Stimulated activated CD4-positive, alpha-beta T cell treated with anti-CD3 and anti-CD28 coated beads, Interleukin-1b, Interleukin-23, amount 100 ng/mL, for 48 hours (primary cell): ENCODE measurements around the gene CBARP.
"Not testable (repeated sequence)": the region's sequence is repeated elsewhere in the genome, so short reads cannot be mapped to it uniquely, and the experiment has no call there.

ENCODE experiments used
- DNase-seq: peaks from one replicate; pipeline ENCODE4 v3.0.0-alpha.2; 2020

The CBARP gene

DNA sequence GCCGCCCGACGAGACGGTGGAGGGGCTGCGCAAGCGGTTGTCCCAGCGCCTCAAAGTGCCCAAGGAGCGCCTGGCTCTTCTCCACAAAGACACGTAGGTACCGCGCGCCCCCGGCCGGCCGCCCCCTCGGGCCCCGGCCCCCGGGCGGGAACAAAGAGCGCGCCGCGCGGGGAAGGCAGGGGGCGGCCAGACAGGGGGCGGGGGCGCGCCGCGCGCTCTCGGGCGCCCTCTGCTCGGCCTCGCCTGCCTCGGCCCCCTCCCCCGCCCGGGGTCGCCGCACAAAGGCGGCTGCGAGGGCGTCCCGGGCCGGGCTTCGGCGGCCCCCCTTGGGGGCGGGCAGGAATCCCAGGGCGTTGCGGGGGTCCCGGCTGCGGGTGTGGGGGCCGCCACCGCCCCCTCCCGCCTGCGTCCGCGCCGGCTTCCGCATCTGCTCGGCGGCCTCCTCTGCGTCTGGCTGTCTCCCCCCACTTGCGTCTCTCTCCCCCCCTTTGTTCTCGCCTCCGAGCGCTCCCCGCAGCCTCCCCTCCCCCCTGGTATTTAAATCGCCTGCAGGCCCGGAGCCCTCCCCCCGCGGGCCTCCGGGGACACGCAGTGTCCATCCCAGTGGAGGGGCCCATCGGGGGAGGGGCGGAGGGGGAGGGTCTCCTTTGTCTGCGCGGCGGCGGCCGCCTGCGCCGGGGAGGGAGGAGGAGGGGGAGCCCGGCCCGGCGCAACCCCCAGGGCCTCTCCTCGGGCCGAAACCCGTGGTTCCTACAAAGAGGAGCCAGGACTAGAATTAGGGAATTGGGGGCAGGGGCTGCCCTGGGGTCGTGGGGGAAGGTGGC, 12.8 kb upstream of the CBARP start:
- DNase-seq, result no peak

DNA sequence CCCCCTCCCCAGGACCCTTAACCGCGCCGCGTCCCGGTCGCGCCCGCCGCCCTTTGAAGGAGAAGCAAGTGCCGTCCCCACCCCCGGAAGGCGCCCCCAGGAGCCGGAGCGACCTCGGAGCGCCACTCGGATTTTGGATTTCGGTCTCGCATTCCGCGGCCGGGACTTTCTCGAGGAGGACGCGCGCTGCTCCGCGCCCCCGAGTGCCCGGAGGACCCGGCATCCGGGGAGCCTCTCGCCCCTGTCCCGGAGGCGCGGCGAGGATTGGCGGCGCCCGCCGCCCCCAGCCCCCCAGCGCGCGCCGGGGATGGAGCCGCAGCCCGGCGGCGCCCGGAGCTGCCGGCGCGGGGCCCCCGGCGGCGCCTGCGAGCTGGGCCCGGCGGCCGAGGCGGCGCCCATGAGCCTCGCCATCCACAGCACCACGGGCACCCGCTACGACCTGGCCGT, 12.2 kb upstream of the CBARP start:
- DNase-seq, result no peak

DNA sequence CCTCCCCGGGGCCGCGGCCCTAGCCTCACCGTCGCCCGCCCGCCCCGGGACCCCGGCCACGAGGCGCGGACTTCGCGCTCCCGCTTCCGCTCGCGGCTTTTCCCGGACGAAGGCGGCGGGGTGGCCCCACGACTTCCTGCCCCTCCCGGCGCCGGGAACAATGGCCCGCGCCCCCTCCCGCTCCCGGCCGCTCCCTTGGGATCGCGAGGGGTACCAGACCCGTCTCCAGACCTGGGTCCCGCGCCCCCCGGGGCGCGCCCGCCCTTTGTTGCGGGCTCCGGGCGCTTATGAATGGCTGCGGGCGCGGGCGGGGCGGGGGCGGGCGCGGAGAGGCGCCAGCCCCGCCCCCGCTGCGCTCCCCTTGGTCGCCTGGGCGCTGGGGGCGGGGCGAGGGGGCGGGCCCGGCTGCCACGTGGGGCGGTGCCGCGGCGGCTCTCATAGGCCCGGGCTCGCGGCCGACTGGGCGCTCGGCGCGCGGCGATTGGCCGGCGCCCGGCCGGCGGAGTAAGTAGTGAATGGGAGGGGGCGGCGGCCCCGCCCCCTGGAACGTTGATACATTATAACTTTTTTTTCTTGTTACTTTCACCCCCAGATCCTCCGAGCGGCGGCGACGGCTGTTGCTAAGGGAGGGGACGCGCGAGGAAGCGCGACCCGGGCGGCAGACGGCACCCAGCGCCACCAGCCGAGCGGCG, 11.6 kb upstream of the CBARP start:
- peak; percentile 93 for DNase-seq

DNA sequence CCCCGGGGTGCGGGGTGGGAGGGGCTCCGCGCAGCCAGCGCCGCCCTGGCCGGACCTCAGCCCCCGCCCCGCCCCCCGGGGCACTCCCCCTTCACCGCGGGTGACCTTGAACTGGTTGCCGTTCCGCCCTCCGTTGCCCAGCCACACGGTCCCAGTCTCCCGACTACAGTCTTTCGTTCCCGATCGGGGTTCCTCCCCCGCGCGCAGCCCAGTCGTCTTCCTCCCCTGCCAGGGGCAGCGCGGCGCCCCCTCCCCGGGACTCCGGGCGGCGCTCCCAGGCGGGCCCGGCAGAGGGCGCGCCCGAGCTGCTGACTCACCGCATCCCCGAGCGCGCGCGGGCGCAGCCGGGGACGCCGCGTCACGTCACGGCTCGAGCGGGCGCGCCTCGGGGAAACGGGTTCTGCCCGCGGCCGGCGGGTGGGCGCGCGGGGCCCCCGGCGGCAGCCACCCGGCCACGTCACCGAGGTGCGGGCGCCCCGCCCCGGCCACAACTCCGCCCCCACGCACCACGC, 11.0 kb upstream of the CBARP start:
- DNase-seq, result peak; percentile 81

DNA sequence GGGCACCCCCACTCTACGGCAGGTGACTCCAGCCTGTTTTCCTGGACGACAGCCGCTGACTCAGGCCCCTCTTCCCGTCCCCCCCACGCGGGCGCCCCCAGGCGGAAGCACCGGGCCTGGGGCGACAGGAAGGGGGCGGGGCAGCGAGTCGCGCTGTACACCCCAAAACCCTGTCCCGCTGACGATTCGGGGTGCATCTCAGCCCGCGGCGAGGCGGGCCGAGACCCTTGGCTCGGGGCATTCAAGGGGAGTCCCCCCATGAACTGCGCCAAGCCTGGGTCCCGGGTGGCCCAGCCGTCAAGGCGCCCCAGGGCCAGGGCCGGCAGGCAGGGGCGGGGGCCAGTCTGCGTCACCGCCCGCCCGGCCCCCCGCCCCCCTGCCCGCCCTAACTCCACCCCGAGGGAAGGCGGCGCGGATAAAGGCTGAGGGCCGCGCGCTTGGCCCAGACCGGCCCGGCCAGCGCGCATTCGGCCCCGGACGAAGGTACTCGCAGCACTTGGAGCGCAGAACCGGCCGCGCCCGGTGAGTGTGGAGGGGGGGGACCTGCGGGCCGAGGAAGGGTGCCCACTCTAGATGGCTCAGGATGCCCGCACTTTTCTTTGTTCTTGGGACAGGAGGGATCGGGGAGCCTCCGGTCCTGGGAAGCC, 10.5 kb upstream of the CBARP start, which contains the start of gene MIDN:
Gene MIDN (plus strand): TSS at position 445 of the 647 bp plus-strand sequence. CDS start 1,714 bp downstream, outside the sequence.
- DNase-seq, result peak; percentile 67

DNA sequence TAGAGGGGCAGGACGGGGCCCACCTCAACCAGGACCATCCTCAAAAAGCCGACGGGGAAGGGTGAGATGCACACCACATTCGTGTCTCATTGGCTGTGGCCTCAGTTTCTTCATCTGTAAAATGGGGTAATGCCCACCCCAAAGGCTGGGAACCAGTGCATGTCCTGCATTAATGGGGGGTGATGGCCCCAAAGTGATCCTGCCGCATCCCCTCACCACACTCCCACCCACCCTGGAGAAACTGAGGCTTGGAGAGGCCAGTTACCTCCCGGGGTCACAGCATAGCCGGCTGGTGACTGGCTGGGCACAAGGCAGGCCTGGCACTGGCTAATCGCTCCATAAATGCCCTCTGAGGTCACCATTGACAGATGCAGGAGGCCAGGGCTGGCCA, 9.9 kb upstream of the CBARP start:
- no peak for DNase-seq

DNA sequence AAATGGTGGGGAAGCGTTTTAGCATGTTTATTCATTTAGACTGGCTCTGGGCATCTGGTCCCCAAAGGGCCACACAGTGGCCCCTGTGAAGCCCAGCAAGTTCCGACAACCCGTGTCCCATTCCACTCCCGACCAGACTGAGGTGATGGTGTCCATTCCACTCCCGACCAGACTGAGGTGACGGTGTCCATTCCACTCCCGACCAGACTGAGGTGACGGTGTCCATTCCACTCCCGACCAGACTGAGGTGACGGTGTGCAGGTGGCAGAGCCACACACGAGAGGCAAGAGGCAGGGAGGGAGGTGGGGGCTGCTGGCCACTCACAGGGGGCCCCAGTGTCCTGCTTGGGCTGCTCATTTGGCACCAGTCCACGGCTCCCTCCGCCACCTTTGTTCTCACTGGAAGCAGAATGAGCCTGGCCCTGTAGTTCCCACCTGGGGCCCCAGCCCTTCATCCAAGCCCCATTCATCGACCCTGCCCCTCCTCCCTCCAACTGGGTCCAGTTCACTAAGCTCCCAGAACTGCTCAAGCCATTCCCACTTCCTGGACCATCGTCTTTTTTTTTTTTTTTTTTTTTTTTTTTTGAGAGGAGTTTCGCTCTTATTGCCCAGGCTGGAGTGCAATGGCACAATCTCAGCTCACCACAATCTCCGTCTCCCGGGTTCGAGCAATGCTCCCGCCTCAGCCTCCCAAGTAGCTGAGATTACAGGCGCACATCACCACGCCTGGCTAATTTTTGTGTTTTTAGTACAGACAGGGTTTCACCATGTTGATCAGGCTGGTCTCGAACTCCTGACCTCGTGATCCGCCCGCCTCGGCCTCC, 8.7 kb upstream of the CBARP start:
- DNase-seq, result not testable (repeated sequence)

DNA sequence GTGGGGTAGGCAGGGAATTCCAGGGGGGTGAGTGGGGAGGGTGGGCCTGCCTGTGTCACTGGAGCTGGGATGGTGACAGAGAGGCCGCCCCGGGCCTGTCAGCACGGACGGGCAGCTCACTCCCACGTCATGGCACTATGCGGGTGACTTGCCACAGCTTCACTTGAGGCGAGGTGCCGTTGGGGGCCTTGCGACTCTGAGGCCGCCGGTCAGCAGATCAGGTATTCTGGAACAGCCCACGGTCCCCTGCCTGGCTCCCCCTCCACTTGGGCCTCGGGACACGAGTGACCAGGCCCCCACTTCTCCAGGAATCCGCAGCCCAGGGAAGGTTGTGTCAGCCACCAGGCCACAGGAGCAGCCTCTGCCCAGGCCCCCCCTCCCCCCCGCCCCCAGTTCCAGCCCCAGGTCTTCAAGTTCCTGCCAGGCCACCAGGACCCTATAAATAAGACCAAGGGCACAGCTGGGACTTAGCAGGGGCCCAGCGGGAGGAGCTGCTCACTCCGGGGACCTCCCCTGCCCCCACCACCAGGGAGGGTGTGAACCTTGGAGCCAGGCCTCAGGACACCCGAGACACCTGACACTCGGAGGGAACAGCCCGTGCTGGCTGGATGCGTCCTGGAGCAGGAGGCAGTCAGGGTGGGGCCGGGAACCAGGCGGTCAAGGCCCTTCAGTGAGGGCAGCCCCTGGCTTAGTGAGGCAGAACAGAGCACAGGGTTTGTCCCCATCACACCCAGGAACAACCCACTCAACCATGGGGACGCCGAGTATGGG, 7.9 kb upstream of the CBARP start:
- DNase-seq, result no peak

DNA sequence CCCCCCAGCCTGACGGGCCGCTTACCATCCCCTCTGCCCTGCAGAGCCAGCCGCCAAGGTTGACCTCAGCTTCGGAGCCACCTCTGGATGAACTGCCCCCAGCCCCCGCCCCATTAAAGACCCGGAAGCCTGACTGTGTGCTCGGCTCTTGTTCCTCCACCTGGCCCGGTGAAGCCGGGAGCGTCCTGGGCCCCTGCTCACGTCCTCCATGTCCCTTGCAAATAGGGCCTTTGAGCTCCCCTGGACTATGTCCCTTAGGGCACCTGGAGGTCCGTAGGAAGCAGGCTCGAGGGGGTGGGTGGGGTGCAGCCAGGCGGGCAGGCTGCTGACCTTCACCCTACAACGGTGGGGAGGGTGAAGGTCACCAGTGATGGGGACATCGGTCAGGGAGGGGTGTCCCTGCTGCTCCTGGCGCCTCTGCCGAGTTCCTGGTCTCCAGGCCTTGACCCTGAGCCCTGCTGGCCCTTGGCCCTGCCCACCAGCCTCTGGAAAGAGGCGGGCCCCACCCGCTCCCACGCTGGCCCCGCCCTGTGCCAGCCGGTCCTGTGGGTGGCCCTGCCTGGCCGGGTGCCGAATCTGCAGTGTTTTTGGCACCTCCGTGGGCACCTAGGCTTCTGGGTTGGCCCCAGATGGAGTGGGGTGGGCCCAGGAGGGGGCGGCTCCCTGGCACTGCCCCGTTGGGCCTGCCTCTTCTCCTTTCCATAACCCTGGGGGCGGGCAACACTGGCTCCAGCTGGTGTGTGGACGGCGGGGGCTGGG, 7.1 kb upstream of the CBARP start:
- DNase-seq, result no peak

DNA sequence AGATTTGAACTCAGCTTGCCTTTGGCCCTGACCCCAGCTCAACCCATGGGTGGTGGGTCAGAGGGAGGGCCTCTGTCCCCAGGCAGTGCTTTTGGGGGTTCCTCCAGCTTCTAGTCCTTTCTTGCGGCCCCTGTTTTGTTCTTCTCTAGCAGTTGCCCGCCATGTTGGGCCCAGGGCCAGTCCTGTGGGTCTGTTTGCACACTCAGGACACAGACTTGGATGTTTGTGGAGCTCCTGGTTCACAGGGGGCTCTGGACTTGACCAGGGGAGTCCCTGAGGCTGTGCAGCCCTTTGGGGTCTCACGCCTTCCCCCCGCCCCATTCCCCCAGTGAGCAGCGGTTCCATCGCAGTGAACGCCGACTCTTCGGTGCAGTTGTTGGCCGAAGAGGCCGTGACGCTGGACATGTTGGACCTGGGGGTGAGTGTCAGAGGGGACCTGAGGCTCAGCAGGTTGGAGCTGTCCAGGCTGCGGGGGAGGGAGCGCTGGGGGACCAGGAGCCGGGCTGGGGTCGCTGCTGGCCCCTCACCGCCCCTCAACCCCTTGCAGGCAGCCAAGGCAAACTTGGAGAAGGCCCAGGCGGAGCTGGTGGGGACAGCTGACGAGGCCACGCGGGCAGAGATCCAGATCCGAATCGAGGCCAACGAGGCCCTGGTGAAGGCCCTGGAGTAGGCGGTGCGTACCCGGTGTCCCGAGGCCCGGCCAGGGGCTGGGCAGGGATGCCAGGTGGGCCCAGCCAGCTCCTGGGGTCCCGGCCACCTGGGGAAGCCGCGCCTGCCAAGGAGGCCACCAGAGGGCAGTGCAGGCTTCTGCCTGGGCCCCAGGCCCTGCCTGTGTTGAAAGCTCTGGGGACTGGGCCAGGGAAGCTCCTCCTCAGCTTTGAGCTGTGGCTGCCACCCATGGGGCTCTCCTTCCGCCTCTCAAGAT, 6.2 kb upstream of the CBARP start:
- DNase-seq, result peak; percentile 83

DNA sequence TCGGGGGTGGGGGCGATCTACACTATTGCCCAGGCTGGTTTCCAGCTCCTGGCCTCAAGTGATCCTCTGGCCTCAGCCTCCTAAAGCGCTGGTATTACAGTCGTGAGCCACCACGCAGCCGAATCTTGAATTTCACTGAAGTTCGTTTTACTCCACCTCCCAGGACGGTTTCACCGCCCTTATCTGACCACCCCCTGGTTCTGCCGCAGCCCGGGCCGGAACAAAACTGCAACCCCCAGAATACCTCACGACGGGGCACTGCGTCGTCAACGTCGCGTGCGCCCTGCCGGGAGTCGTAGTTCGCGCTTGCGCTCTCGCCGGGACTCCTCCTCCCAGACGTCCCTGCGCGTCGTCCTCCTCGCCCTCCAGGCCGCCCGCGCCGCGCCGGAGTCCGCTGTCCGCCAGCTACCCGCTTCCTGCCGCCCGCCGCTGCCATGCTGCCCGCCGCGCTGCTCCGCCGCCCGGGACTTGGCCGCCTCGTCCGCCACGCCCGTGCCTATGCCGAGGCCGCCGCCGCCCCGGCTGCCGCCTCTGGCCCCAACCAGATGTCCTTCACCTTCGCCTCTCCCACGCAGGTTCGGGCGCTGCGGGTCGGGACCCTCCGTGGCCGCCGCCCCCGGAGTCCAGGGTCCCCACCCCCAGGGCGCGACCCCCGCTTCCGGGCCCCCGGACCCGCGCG, 3.8 kb upstream of the CBARP start, which contains the start of gene ATP5F1D:
Gene ATP5F1D (plus strand): TSS at position 335 of the 679 bp plus-strand sequence. CDS start 100 bp downstream, at position 435.
- DNase-seq, result peak; percentile 92

DNA sequence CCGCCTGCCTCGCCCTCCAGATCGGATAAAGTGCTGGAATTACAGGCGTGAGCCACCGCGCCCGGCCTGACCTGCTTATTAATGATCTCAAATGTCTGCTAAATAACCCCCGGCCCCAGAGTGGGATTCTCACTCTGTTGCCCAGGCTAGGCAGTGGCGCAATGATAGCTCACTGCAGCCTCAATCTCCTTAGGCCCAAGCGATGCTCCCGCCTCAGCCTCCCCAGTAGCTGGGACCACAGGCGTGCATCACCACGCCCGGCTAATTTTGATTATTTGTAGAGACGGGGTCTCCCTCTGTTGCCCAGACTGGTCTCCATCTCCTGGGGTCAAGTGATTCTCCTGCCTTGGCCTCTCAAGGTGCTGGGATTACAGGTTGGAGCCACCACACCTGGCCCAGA, 3.1 kb upstream of the CBARP start:
- DNase-seq, result no peak

DNA sequence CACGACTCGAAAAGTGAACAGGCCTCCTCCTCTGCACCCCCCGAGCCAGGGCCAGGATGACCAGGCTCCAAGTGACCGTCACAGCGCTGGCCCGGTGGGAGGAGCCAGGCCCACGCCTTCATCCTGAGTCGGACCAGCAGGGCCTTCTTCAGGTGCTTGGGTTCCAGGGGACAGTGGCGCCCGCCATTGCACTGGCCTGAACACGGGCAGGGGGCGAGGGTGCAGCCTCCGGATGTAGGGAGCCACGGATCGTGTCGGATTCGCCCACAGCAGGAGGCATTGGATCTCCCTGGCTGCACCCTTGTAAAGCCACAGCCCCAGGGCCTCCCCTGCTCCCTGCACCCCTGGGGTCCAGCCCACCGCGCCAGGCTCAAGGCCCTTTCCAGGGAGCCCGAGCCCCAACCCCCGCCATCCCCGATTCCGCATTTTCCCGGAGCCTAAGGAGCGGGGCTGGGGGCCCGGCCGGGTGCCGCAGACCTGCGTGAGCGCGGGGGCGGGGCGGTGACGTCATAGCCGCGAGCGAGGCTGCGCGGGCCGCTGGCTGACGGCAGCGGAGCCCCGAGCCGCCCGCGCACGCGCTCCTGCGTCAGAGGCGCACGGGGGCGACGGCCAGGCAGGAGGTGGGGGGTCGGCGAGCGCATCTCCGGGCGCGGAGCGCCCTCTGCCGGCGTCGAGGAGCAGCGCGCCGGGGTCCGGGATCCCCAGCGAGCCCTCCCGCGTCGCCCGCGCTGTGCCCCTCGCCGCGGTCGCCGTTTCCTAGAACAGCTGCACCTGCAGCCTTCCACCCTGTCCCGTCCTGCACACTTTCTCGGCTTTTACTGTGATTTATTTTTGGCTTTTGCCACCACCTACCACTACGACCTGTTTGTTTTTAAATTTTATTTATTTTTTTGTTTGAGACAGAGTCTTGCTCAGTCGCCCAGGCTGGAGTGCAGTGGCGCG, 2.3 kb upstream of the CBARP start:
- DNase-seq, result peak; percentile 92

DNA sequence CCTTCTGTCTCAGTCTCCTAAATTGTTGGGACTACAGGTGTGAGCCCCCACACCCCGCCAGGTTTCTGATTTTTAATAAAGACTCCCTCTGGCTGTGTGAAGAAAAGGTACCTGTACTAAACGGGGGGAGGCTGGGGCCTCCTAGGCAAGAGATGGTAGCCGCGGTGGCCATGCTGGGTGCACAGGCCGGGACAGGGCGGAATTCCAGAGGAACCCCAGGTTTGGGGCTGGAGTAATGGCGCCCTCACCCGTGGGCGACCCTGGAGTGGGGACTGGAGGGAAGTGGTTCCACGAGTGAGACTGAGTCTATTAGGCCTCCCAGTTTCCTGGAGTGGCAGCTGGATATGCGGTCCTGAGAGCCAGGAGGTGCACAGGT, 1.6 kb upstream of the CBARP start:
- no peak for DNase-seq

DNA sequence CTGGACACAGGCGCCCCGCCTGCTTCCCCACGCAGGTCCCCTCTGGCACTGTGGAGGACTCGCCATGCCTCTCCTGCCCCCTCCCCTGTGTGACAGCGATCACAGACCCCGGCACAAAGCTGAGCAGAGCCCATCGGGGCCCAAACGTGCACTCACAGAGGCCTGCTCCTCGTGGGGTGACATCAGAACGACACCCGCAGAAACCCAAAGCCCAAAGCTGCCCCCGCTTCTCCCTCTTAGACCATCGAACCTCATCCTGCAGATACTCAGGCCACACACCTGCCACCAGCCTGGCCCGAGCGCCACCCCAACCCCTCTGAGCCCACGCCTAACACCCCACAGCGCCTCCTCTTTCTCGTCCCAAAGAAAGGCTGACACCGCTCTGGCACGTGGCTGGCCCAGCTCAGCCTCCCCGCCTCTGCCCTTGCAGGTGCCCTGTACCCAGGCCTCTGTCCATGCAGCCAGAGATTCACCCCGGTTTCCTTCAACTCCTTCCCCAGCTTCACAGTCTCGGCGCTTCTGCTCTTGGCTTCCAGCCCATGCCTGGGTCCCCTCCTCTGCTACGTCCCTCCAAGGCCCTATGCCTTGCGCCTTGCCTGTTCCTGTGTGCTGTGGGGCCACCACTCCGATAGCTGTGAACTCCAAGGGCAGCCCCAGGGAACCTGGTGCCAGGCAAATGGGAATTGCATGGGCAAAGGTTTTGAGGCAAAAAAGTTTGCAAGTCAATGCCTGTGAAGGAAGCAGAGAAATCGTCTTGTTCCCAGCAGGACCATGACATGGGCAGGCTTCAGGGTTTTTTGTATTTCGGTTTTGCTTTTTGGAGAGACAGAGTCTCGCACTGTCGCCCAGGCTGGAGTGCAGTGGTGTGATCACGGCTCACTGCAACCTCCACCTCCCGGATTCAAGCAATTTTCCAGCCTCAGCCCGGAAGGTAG, 831 bp upstream of the CBARP start:
- DNase-seq, result no peak

DNA sequence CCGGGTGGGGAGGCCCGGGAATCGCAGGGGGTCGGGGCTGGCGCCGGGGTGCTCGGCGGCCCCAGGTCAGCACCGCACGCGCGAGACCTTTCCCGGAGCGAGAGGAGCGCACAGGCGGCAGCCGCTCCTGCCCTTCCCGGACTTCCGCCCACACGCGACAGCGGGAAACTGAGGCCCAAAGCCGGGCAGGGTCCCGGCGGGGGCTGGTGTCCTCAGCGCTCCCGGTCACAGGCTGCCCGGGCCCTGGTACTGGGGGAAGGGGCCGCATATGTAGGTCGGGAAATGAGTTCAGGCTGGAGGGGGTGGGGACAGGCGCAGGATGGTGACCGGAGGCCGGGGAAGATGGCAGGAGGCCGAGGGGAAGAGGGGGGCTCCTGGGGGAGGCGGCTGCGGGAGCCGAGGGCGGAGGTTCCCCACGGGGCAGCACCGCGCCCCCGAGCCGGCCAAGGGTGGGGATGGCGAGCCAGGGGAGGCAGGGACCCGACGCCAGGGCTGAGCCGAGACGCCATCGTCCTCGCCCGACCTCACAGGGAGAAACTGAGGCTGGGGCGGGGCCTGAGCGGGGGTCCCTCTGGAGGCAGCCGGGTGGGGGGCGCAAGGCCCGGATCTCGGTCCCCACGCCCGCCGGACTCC, 662 bp downstream of the CBARP start:
- DNase-seq, result no peak
